Thoracic aorta (tissue), 2 donors: Measurements from ENCODE around the gene LCP1. TPM values are rescaled to one million over a fixed set of nuclear protein-coding genes. Genes with fewer than 3 reads are reported as not detected.

ENCODE experiments used
- ATAC-seq: fragments of 150-250 bp; one replicate; pipeline ENCODE4 v1.8.0; 2017; ENCODE audit warnings: low read depth; ENCODE audit not compliant: insufficient number of reproducible peaks, low FRiP score
- DNase-seq: peaks from one replicate; pipeline ENCODE4 v3.0.0-alpha.2; 2020; ENCODE audit warnings: low spot score
- H3K27ac ChIP-seq, 2 donors: fragments of 200-600 bp; sonication (generic); 1 replicate in 1 of 2; 2 replicates in 1 of 2; pipeline ENCODE4 v1.5.1; 2016; ENCODE audit warnings: mild to moderate bottlenecking in 2 of 2, moderate library complexity in 2 of 2
- H3K27me3 ChIP-seq: fragments of 200-600 bp; sonication (generic); replicated peaks from 2 replicates; pipeline ENCODE4 v1.6.0; 2016; ENCODE audit warnings: mild to moderate bottlenecking; ENCODE audit not compliant: insufficient read depth
- H3K36me3 ChIP-seq: fragments of 200-600 bp; sonication (generic); one replicate; pipeline ENCODE4 v1.5.1; 2016
- H3K4me1 ChIP-seq, 2 donors: fragments of 200-600 bp; sonication (generic); 1 replicate in 1 of 2; 2 replicates in 1 of 2; pipeline versions ENCODE4 v1.5.1 to v1.6.0; 2016; ENCODE audit warnings: low read depth in 2 of 2, mild to moderate bottlenecking in 1 of 2; ENCODE audit not compliant: control insufficient read depth in 1 of 2
- H3K4me3 ChIP-seq: fragments of 200-600 bp; sonication (generic); 2 replicates; pipeline ENCODE4 v1.5.1; 2016; ENCODE audit warnings: mild to moderate bottlenecking
- H3K9me3 ChIP-seq: fragments of 200-600 bp; sonication (generic); 2 replicates; pipeline ENCODE4 v1.5.1; 2016
- total RNA-seq, 2 donors: library from RNA; depleted of rRNA; stranded (reverse); fragments of >200 nt; gene quantifications; one replicate each; pipeline versions ENCODE4 v1.1.0 to v1.2.3, GENCODE V29; 2016
- TF ChIP-seq, protein P1 (sequence below): fragments of 200-600 bp; sonication (generic); IDR thresholded peaks from one replicate; pipeline ENCODE4 v1.5.1; 2019; ENCODE audit warnings: antibody characterized with exemption

The LCP1 gene
- total RNA-seq, 2 donors from 2014 or later, result 61.7 to 66.3 TPM

DNA sequence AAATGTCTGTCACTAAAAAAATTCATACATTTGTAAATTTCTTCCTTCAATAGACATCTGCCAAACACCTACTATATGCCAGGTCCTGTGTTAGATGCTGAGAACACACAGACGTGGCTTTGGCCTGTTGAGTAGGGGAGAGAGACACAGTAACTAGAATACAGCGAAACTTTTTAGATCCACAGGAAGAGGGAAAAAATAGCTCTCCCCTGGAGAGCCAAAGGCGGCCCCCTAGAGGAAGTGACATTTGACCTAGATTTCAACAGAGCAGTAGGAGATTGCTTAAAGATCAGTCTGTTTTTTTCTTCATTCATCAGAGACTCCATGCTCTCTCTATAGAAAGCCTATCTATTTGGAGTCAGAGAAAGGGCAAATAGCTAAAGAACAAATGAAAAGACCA, 11.3 kb downstream of the LCP1 start:
- H3K36me3 ChIP-seq, result no peaks in the 10 kb centered on the region
- ATAC-seq (no peak), DNase-seq (no peak)
- TF ChIP-seq, protein P1, sequence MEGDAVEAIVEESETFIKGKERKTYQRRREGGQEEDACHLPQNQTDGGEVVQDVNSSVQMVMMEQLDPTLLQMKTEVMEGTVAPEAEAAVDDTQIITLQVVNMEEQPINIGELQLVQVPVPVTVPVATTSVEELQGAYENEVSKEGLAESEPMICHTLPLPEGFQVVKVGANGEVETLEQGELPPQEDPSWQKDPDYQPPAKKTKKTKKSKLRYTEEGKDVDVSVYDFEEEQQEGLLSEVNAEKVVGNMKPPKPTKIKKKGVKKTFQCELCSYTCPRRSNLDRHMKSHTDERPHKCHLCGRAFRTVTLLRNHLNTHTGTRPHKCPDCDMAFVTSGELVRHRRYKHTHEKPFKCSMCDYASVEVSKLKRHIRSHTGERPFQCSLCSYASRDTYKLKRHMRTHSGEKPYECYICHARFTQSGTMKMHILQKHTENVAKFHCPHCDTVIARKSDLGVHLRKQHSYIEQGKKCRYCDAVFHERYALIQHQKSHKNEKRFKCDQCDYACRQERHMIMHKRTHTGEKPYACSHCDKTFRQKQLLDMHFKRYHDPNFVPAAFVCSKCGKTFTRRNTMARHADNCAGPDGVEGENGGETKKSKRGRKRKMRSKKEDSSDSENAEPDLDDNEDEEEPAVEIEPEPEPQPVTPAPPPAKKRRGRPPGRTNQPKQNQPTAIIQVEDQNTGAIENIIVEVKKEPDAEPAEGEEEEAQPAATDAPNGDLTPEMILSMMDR, result no peak
- H3K27ac ChIP-seq, result no peak overlapping the region
- peaks cover 0 to 5% of the 10 kb centered on the region in 2 donors for H3K4me1 ChIP-seq
- no peak overlapping the region for H3K4me3 ChIP-seq
- no peaks in the 10 kb centered on the region for H3K9me3 ChIP-seq
- no peaks in the 10 kb centered on the region for H3K27me3 ChIP-seq

DNA sequence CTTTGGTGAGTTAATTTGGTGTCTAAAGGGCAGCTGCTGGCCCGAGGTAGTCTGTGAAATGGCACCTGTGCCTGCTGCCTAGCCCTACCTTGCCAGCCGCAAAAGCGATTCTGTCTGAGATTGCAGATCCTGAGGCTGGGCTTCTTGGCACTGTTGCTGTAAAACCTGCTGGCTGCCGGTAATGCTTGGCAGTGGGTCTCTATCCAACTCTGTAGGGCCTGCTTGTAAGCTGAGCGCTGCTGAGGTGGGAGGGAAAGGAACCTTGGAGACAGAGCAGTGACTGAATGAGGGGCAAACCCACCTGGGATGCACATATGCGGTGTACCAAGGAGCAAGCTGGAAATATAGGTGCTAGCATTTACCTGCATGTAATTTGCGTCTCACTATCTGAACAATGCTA, 11.7 kb downstream of the LCP1 start:
- DNase-seq (no peak), ATAC-seq (no peak)
- Histone ChIP-seq H3K27ac (no peak overlapping the region), H3K27me3 (no peaks in the 10 kb centered on the region), H3K36me3 (no peaks in the 10 kb centered on the region), H3K9me3 (no peaks in the 10 kb centered on the region), H3K4me1 (peaks cover 0 to 5% of the 10 kb centered on the region in 2 donors), H3K4me3 (no peak overlapping the region)
- TF ChIP-seq, protein P1, result no peak

DNA sequence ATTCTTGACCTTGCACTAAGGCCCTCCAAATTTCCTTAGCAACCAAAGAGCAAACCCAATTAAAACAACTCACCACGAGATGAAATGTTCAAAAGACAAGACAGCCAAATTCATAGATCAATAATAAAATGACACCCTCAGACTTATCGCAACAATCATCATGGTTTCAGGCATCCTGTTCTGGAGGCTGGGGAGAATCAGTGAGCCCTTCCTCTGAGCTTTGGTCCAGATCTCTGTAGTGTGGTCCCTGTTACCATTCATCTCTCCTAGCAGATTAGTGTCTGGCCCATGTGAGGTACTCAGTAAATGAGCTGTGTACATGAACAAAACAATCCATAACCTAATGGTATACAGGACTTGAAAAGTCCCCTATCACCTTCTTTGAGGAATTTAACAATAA, 12.2 kb downstream of the LCP1 start:
- Histone ChIP-seq H3K27me3 (no peaks in the 10 kb centered on the region), H3K9me3 (no peaks in the 10 kb centered on the region), H3K27ac (no peak overlapping the region), H3K4me1 (peaks cover 0 to 8% of the 10 kb centered on the region in 2 donors), H3K4me3 (no peak overlapping the region), H3K36me3 (no peaks in the 10 kb centered on the region)
- DNase-seq, result no peak
- TF ChIP-seq, protein P1, result no peak
- ATAC-seq, result no peak

DNA sequence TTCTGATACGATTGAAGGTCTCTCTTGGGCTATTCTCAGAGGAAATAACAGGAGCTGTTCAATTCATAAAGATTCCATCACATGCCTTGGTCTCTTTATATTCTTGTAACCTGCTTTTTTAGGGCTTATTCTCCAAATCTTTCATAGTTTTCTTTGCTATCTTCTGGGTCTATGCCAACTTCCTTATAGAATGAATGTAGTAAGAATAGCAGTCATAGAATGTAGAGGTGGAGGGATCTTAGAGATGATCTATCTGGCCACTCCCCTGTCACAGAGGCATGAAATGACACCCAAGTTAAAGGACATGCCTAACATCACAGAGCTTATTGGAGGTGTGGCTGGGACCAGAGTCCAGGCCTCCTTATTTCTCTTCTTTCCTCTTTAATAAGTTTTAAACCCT, 13.2 kb downstream of the LCP1 start:
- peaks cover 0 to 9% of the 10 kb centered on the region in 2 donors for H3K4me1 ChIP-seq
- H3K27me3 ChIP-seq, result no peaks in the 10 kb centered on the region
- no peaks in the 10 kb centered on the region for H3K36me3 ChIP-seq
- H3K27ac ChIP-seq, result no peak overlapping the region
- H3K4me3 ChIP-seq, result no peak overlapping the region
- ATAC-seq, result no peak
- TF ChIP-seq, protein P1, result no peak
- no peaks in the 10 kb centered on the region for H3K9me3 ChIP-seq
- DNase-seq, result no peak

DNA sequence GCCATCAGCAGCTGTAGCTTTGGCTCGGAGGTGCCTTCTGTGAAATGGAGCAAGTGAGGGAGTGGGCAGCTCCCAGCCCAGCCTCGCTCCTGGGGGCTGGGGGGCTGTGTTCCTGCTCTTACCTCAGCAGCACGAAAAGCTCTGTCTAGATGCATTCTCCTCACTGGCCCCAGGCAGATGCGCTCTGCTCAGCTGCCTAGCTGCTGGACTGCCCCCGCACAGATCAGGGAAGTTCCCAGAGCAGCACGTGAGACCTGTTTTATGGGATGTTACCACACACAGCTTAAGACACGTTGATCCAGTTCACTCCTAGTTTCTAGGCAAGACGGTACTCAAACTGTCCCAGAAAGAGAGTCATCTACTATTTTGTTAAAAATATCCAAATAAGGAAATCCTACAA, 13.6 kb downstream of the LCP1 start:
- H3K36me3 ChIP-seq, result no peaks in the 10 kb centered on the region
- no peaks in the 10 kb centered on the region for H3K27me3 ChIP-seq
- no peak overlapping the region for H3K4me3 ChIP-seq
- DNase-seq (no peak), ATAC-seq (no peak)
- H3K9me3 ChIP-seq, result no peaks in the 10 kb centered on the region
- H3K4me1 ChIP-seq, result peaks cover 0 to 9% of the 10 kb centered on the region in 2 donors
- TF ChIP-seq, protein P1, result no peak
- no peak overlapping the region for H3K27ac ChIP-seq
